AG09309 (cell line): ENCODE data around the gene C3orf18.

Experiments used
- DNase-seq: peaks from one replicate; pipeline ENCODE4 v3.0.0-alpha.2; 2010; ENCODE audit warnings: low read depth
- H3K4me3 ChIP-seq: 2 replicates; pipeline ENCODE4 v1.5.1; 2011; ENCODE audit warnings: mild to moderate bottlenecking, low read depth, low read length, moderate library complexity; ENCODE audit not compliant: control insufficient read depth
- CTCF ChIP-seq: IDR thresholded peaks from 2 replicates; pipeline ENCODE4 v1.5.1; 2011; ENCODE audit warnings: mild to moderate bottlenecking, low read depth, low read length, inconsistent platforms; ENCODE audit not compliant: insufficient read depth, control insufficient read depth; ENCODE audit errors: missing control alignments

C3orf18 gene

GRCh38 chr3:50532062-50532705 is 35.4 kb downstream of the C3orf18 start:
- H3K4me3 ChIP-seq, result no peak overlapping the region
- peak; percentile 39 for TF ChIP-seq CTCF
- DNase-seq, result no peak

- TF ChIP-seq CTCF, result no peak
- no peak for DNase-seq
- no peak overlapping the region for H3K4me3 ChIP-seq
Observed at GRCh38 chr3:50531201-50531600, 36.3 kb downstream of the C3orf18 start.

DNA sequence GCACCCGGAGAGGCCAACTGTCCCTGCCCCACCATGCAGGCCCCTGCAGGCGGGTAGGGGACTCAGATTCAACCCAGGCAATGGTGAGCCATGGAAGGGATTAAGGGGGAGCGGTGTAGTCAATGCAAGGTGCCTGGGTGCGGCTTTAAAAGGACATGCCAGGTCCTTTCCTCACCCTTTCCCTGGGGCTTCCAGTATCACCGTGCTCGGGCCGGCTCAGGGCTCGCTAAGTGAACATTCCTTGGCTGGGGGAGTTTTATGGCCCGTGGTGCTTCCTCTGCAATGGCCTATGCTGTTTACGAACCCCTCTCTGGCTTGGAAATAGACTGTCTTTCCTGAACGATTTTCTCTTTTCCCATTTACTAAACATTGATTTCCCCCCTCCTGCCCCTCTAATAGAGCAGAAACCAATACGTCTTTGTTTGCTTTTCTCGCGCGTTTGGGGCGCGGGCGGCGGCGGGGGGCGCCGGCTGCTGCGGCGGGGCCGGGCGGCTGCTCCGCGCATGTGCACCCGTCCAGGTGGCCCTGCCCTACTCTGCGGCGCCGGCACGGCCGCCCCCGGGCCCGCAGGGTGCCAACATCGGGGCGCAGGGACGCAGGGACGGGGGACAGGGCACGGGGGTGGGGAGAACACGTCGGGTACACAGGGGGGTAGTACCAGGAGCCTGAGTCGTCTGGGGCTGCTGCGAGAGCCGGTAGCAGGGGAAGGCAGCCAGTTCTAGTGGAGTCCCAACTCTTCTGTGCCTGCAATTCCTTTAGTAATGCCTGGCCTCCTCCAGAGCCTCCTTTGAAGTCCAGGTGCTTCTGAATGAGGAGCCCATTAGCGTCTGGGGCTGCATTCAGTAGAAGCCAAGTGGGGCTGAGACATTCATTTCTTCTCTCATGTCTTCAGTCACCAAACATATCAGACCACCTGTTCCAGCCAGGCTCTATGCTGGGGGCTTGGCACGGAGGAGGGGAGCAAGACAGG is 37.3 kb downstream of the C3orf18 start:
- no peak for DNase-seq
- H3K4me3 ChIP-seq, result no peak overlapping the region
- no peak for TF ChIP-seq CTCF

DNA sequence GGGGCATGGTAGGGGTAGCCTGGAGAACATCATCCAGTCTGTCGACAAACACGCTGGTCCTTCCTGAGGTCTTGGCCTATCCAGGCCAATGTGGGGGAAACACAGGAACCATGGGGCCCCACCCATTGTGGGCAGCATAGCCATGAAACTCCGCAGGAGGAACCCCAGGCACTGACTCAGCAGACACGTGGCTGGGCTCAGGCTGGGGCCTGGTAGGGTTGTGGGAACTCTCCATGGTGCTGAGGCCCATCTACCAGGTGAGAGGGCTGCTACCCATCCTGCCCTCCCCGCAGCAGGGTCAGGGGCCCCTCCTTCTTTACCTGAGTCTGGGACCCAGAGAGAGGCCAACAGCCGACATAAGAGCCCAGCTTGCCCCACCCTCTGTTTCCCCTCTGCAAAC is 41.6 kb downstream of the C3orf18 start:
- H3K4me3 ChIP-seq, result no peak overlapping the region
- TF ChIP-seq CTCF, result no peak
- no peak for DNase-seq

DNA sequence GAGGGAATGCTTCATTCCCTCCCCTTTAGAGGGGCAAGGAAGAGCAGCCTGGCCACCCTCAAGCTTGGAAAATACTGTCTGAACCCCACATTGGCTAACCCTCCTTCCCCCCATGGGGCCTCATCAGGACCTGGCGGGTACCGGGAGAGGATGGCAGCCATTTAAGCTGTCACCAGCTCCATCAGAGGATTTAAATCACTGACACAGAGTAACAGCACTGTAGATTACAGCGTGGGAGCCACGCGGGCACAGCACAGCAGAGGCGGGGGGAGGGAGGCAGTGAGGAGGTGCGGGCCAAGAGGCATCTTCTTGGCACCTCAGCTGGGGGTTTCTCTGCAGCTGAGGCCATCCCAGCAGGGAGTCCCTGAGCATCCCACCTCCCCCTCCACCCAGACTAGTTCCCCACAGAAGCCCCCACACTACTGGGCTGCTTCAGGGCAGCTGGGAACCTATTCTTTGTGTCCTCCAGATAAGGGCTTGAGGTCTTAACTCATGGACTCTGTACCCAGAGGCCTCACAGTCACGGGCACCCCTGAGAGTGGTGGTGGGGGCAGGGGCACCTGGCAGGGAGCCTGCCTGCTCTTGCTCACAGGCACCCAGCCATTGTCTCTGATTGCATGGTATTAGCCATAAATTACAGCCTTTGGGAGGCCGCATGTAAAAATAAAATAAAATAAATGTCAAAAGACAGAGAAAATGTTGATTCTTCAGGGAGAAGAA is 42.2 kb downstream of the C3orf18 start:
- no peak for TF ChIP-seq CTCF
- DNase-seq, result no peak
- no peak overlapping the region for H3K4me3 ChIP-seq

DNA sequence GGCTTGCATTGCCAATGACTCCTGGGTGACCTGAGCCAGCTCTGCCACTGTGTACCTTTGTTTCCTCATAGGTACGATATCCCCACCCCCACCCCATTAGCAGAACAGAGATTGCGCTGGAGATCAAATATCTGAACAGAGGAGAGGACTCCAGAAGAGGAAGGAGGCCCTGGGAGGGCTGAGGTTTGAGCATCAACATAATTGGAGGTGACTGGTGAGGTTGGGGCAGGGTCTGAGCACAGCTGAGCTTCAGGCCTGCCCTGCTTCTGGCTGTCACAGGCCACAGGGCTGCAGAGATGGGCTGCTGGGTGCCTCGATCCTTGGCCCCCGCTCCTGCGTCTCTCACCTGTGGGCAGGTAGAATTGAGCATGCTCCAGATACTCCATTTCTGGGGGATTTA is 42.8 kb downstream of the C3orf18 start:
- no peak for TF ChIP-seq CTCF
- DNase-seq, result no peak
- H3K4me3 ChIP-seq, result no peak overlapping the region
